GM12891 (cell line): ENCODE measurements around the gene OR4D6. TPM values are rescaled to one million over a fixed set of nuclear protein-coding genes. Genes with fewer than 3 reads are reported as not detected.

Experiments
- DNase-seq: peaks from one replicate; pipeline ENCODE4 v3.0.0; 2011; ENCODE audit warnings: low spot score; ENCODE audit not compliant: insufficient read length
- FAIRE-seq: peaks from 2 replicates; lab custom pipeline; 2011; peaks lifted over from hg19 to GRCh38; lab: Jason Lieb, UNC
- PAX5 ChIP-seq: IDR thresholded peaks from 2 replicates; pipeline ENCODE4 v1.6.1; 2011; ENCODE audit warnings: low read length, moderate library complexity, mild to moderate bottlenecking; ENCODE audit not compliant: insufficient read depth, severe bottlenecking
- POLR2A ChIP-seq: IDR thresholded peaks from 2 replicates; pipeline ENCODE4 v1.6.1; 2011; ENCODE audit warnings: low read depth, low read length, control low read depth
- POLR2AphosphoS5 ChIP-seq: IDR thresholded peaks from 2 replicates; pipeline ENCODE4 v1.6.1; 2011; ENCODE audit warnings: low read depth, low read length, control low read depth
- POU2F2 ChIP-seq: IDR thresholded peaks from 2 replicates; pipeline ENCODE4 v1.6.1; 2011; ENCODE audit warnings: low read depth, mild to moderate bottlenecking, control low read depth, low read length, moderate library complexity
- SPI1 ChIP-seq: IDR thresholded peaks from 2 replicates; pipeline ENCODE4 v1.6.1; 2011; ENCODE audit warnings: low read depth, low read length, control low read depth
- TAF1 ChIP-seq: IDR thresholded peaks from 2 replicates; pipeline ENCODE4 v1.6.1; 2011; ENCODE audit warnings: low read depth, low read length, control low read depth
- polyA plus RNA-seq: library from polyadenylated mRNA; unstranded; fragments of >200 nt; gene quantifications from one replicate; pipeline ENCODE4 v1.2.1, GENCODE V29; 2012; ENCODE audit warnings: low read depth, missing spikeins, inconsistent platforms; ENCODE audit not compliant: missing spikeins

The OR4D6 gene
- polyA plus RNA-seq: not detected

DNA sequence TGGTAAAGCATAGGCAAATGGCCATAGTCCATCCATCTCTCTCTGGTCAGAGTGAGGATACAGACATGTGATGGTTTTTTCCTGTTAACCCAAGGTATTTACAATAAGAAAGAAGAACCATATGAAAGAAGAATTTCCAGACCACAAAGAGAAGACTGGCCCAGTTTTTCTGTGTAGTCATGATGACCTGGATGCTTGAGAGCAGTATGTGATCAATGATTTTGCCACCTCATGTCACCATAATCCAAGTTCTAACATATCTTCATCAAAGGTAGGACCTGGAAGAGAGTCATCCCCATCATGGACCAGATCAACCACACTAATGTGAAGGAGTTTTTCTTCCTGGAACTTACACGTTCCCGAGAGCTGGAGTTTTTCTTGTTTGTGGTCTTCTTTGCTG lies at the start of gene OR4D6:
Gene OR4D6, plus strand, starts transcription at position 301 of the 400 bp plus-strand sequence. Its CDS starts 0 bp downstream, at position 301.
- FAIRE-seq (no peak), DNase-seq (no peak)
- TF ChIP-seq PAX5 (no peak), POU2F2 (no peak)

- FAIRE-seq (no peak), DNase-seq (no peak)
- no peak for TF ChIP-seq TAF1
- TF ChIP-seq SPI1: no peak
- TF ChIP-seq POLR2A: no peak
- TF ChIP-seq PAX5: no peak
- no peak for TF ChIP-seq POU2F2
- TF ChIP-seq POLR2AphosphoS5: no peak
Measured at GRCh38 chr11:59413646-59414045, 43.1 kb upstream of the OR4D6 start.

- no peak for TF ChIP-seq TAF1
- TF ChIP-seq PAX5: no peak
- TF ChIP-seq POLR2A: no peak
- TF ChIP-seq SPI1: no peak
- no peak for DNase-seq
- FAIRE-seq: no peak
Measured at GRCh38 chr11:59415111-59415510, 41.6 kb upstream of the OR4D6 start.

- no peak for DNase-seq
- no peak for FAIRE-seq
- TF ChIP-seq PAX5 (no peak), POU2F2 (no peak), TAF1 (no peak), SPI1 (no peak), POLR2AphosphoS5 (no peak), POLR2A (no peak)
Measured at GRCh38 chr11:59416613-59417012, 40.1 kb upstream of the OR4D6 start.

- no peak for DNase-seq
- TF ChIP-seq POU2F2 (no peak), SPI1 (no peak), POLR2A (no peak), TAF1 (no peak), POLR2AphosphoS5 (no peak), PAX5 (no peak)
- FAIRE-seq: no peak
Measured at GRCh38 chr11:59417023-59417422, 39.7 kb upstream of the OR4D6 start.

- no peak for TF ChIP-seq TAF1
- no peak for TF ChIP-seq PAX5
- no peak for TF ChIP-seq POU2F2
- TF ChIP-seq POLR2A: no peak
- no peak for TF ChIP-seq SPI1
- no peak for TF ChIP-seq POLR2AphosphoS5
- no peak for FAIRE-seq
Measured at GRCh38 chr11:59418156-59418555, 38.6 kb upstream of the OR4D6 start.

DNA sequence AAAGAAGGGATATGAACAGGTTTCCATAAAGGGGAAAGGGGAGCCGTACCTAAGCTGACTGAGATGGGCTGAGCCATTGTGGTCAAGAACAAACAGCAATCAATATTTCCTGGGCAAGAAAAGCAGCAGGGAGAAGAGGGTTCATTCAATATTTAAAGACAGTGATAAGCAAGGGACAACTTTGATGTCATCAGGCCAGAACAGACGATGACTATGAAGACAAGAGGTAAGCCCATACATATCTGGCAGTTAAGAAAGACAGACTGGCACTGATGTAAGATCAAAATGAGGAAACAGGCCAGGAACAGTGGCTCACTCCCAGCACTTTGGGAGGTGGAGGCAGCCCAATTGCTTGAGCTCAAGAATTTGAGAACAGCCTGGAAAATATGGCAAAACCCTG lies 32.9 kb upstream of the OR4D6 start:
- DNase-seq (no peak), FAIRE-seq (no peak)
- TF ChIP-seq SPI1: no peak
- no peak for TF ChIP-seq POLR2A
- no peak for TF ChIP-seq TAF1
- no peak for TF ChIP-seq POU2F2
- no peak for TF ChIP-seq PAX5
- TF ChIP-seq POLR2AphosphoS5: no peak

More at GRCh38 chr11:59418156-59418555, 38.6 kb upstream of the OR4D6 start:
- DNase-seq: no peak

DNA sequence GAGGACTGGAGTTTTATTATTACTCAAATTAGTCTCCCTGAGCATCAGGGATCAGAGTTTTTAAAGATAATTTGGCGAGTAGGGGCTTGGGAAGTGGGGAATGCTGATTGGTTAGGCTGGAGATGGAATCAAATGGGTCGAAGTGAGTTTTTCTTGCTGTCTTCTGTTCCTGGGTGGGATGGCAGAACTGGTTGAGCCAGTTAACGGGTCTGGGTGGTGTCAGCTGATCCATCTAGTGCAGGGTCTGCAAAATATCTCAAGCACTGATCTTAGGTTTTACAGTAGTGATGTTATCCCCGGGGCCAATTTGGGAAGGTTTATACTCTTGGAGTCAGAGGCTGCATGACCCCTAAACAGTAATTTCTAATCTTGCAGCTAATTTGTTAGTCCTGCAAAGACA lies 31.6 kb upstream of the OR4D6 start:
- TF ChIP-seq PAX5: no peak
- TF ChIP-seq SPI1: no peak
- no peak for TF ChIP-seq POU2F2
- TF ChIP-seq POLR2A: no peak
- TF ChIP-seq TAF1: no peak
- no peak for TF ChIP-seq POLR2AphosphoS5
- FAIRE-seq: no peak

DNA sequence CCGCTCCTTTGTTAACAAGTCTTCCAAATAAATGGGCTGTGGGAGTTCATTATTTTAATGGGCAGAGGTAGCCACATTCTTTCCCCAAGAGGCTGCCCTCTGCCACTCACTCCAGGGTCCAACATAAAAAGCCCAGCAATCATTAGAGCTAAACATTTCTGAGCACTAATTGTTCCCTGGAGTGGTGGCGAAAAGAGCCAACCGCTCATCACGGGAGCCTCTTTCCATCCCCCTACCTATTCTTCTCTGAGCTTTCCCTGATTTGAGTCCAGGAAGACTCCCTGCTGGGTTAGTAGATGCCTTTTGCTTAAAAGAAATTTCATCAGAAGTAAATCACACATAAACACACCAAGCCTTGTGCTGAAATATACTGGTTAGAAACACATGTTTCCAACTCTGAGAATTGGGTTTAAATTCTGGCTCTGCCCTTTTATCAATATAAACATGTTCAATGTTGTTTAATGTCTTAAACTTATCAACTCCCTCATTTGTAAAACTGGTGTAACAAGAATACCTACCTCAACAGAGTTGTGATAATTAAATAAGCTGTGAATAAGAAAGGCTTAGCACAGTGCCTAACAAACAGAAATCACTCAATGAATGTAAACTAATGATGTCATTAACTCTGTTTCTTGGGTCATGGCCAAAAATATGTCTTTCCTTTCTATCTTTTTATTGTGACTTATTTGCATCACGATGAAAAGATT lies 30.2 kb upstream of the OR4D6 start, which contains the start of gene OR5A2:
Gene OR5A2, minus strand, starts transcription at position 53 of the 707 bp plus-strand sequence. CDS start 3,460 bp downstream, outside the sequence.
- FAIRE-seq: no peak
- DNase-seq: no peak
- TF ChIP-seq SPI1 (no peak), PAX5 (no peak), POU2F2 (no peak), POLR2AphosphoS5 (no peak), TAF1 (no peak), POLR2A (no peak)

More for the DNA sequence above, 31.6 kb upstream of the OR4D6 start:
- no peak for DNase-seq

- no peak for TF ChIP-seq PAX5
- TF ChIP-seq POU2F2: no peak
- no peak for TF ChIP-seq POLR2A
- no peak for TF ChIP-seq SPI1
- no peak for TF ChIP-seq POLR2AphosphoS5
- no peak for TF ChIP-seq TAF1
- DNase-seq (no peak), FAIRE-seq (no peak)
Measured at GRCh38 chr11:59427068-59427382, 29.7 kb upstream of the OR4D6 start.
